Parathyroid adenoma (tissue), 2 donors: Measurements from ENCODE around the gene TCIRG1.

ENCODE experiments used
- H2AFZ ChIP-seq: fragments of 300-600 bp; sonication (generic); one replicate; pipeline ENCODE4 v1.7.0; 2017; ENCODE audit warnings: antibody characterized with exemption, mild to moderate bottlenecking
- H3K27ac ChIP-seq: fragments of 300-600 bp; sonication (generic); one replicate; pipeline ENCODE4 v1.7.0; 2017
- H3K27me3 ChIP-seq: fragments of 300-600 bp; sonication (generic); one replicate; pipeline ENCODE4 v1.7.0; 2017; ENCODE audit warnings: low read length; ENCODE audit not compliant: control insufficient read depth, insufficient read depth
- H3K36me3 ChIP-seq: fragments of 300-600 bp; sonication (generic); one replicate; pipeline ENCODE4 v1.7.0; 2017; ENCODE audit warnings: low read length; ENCODE audit not compliant: control insufficient read depth, insufficient read depth
- H3K4me1 ChIP-seq: fragments of 300-600 bp; sonication (generic); one replicate; pipeline ENCODE4 v1.7.0; 2017; ENCODE audit warnings: control low read depth
- H3K4me2 ChIP-seq: fragments of 300-600 bp; sonication (generic); one replicate; pipeline ENCODE4 v1.7.0; 2017; ENCODE audit warnings: low read length
- H3K4me3 ChIP-seq: fragments of 300-600 bp; sonication (generic); one replicate; pipeline ENCODE4 v1.7.0; 2017; ENCODE audit warnings: low read depth, low read length
- H3K79me2 ChIP-seq: fragments of 300-600 bp; sonication (generic); one replicate; pipeline ENCODE4 v1.7.0; 2017; ENCODE audit warnings: control low read depth
- H3K9ac ChIP-seq: fragments of 300-600 bp; sonication (generic); one replicate; pipeline ENCODE4 v1.7.0; 2017; ENCODE audit warnings: mild to moderate bottlenecking
- H3K9me3 ChIP-seq: fragments of 300-600 bp; sonication (generic); one replicate; pipeline ENCODE4 v1.7.0; 2017; ENCODE audit warnings: low read length; ENCODE audit not compliant: control insufficient read depth
- TF ChIP-seq, protein P1 (sequence below): fragments of 300-600 bp; sonication (generic); IDR thresholded peaks from one replicate; pipeline ENCODE4 v1.7.0; 2017; ENCODE audit warnings: antibody characterized with exemption, mild to moderate bottlenecking
- donor health status: primary hyperparathyroidism.

Gene TCIRG1

DNA sequence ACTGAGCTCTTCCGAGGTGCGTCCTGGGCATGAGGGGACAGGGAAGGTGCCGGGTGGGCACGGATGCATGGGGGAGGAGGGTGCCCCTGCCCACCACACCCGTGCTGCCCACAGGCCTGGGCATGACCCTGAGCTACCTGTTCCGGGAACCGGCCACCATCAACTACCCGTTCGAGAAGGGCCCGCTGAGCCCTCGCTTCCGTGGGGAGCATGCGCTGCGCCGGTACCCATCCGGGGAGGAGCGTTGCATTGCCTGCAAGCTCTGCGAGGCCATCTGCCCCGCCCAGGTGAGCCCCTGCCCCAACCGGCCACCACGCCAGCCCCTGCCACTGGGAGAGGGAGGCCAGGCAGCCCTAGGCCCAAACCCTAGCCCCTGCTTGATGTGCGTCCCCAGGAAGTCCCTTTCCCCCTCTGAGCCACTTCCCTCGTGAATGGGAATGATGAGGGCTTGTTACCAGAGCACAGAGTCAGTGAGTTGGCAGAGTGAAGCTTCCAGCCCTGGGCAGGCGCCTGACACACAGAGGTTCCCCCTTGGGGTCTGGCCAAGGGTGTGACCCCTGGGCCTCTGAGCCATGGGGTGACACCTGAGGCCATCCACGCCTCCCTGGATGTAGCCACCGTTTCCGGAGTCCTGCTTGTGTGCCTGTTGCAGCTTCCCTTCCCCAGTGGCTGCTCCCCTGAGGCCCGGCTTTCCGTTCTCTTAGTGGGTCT is 5.7 kb upstream of the TCIRG1 start:
- TF ChIP-seq, protein P1, sequence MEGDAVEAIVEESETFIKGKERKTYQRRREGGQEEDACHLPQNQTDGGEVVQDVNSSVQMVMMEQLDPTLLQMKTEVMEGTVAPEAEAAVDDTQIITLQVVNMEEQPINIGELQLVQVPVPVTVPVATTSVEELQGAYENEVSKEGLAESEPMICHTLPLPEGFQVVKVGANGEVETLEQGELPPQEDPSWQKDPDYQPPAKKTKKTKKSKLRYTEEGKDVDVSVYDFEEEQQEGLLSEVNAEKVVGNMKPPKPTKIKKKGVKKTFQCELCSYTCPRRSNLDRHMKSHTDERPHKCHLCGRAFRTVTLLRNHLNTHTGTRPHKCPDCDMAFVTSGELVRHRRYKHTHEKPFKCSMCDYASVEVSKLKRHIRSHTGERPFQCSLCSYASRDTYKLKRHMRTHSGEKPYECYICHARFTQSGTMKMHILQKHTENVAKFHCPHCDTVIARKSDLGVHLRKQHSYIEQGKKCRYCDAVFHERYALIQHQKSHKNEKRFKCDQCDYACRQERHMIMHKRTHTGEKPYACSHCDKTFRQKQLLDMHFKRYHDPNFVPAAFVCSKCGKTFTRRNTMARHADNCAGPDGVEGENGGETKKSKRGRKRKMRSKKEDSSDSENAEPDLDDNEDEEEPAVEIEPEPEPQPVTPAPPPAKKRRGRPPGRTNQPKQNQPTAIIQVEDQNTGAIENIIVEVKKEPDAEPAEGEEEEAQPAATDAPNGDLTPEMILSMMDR: no peak
- Histone ChIP-seq H3K27ac (no peak overlapping the region), H3K9ac (no peak overlapping the region), H3K9me3 (no peaks in the 10 kb centered on the region), H3K4me1 (peaks cover 6% of the 10 kb centered on the region), H3K4me3 (no peak overlapping the region), H3K36me3 (no peaks in the 10 kb centered on the region), H2AFZ (no peak overlapping the region), H3K4me2 (no peak overlapping the region), H3K27me3 (no peaks in the 10 kb centered on the region), H3K79me2 (peaks cover 6% of the 10 kb centered on the region)

DNA sequence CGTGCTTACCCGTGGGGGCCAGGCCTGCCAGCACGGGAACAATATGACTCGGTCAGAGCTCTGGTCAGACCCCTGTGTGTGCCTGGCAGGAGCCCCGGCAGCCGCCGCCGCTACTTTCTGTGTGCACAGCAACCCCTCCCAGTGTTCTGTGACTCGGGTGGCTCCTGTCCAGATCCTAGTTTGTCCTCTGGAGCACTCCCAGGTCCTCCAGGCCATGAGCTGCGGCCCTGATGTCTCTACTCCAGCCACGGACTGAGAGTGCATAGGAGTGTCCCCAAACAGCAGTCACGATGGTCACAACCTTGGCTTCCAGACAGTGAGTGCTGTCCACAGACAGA is 5.1 kb upstream of the TCIRG1 start:
- Histone ChIP-seq H3K9ac (no peak overlapping the region), H3K27me3 (no peaks in the 10 kb centered on the region), H3K4me1 (peaks cover 10% of the 10 kb centered on the region), H2AFZ (no peak overlapping the region), H3K27ac (no peak overlapping the region), H3K79me2 (peaks cover 6% of the 10 kb centered on the region), H3K36me3 (no peaks in the 10 kb centered on the region), H3K4me2 (no peak overlapping the region), H3K9me3 (no peaks in the 10 kb centered on the region), H3K4me3 (no peak overlapping the region)
- TF ChIP-seq, protein P1: no peak

DNA sequence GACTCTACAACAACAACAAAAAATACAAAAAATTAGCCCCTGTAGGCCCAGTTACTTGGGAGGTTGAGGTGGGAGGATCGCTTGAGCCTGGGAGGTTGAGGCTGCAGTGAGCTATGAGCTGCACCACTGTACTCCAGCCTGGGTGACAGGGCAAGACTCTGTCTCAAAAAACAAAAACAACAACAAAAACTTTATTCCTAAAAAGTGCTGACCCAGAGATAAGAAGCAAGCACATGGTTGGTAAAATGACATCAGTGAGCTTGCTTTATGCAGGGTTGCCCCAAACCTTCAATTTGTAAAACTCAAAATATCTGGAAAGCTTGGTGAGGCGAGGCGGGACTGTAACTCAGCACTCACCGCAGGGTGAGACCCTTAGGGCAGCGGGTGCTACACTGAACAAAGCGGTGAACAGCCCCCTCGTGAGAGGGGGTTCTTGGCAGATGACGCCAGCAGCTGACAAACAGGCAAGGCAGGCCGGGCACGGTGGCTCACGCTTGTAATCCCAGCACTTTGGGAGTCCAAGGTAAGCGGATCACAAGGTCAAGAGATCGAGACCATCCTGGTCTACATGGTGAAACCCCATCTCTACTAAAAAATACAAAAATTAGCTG is 3.5 kb upstream of the TCIRG1 start:
- Histone ChIP-seq H3K27me3 (no peaks in the 10 kb centered on the region), H3K4me2 (no peak overlapping the region), H3K4me3 (no peak overlapping the region), H2AFZ (no peak overlapping the region), H3K4me1 (peaks cover 10% of the 10 kb centered on the region), H3K27ac (no peak overlapping the region), H3K36me3 (no peaks in the 10 kb centered on the region), H3K79me2 (peaks cover 6% of the 10 kb centered on the region), H3K9me3 (no peaks in the 10 kb centered on the region), H3K9ac (no peak overlapping the region)
- TF ChIP-seq, protein P1: no peak

DNA sequence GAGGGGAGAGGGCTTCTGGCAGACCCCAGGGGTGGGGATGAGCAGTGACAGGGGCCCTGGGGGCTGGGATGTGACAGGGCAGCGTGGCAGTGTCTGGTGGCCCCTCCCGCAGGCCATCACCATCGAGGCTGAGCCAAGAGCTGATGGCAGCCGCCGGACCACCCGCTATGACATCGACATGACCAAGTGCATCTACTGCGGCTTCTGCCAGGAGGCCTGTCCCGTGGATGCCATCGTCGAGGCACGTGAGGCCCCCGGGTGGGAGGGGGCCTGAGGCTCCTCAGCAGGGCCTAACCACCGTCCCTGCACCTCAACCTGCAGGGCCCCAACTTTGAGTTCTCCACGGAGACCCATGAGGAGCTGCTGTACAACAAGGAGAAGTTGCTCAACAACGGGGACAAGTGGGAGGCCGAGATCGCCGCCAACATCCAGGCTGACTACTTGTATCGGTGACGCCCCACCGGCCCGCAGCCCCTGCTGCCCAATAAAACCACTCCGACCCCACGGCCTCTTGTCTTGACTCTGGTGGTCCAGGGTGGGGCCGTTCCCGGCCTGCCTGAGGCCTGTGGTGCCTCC is 2.6 kb upstream of the TCIRG1 start:
- H3K4me3 ChIP-seq: no peak overlapping the region
- no peak overlapping the region for H3K4me2 ChIP-seq
- no peaks in the 10 kb centered on the region for H3K27me3 ChIP-seq
- TF ChIP-seq, protein P1: no peak
- H3K9ac ChIP-seq: no peak overlapping the region
- peaks cover 10% of the 10 kb centered on the region for H3K4me1 ChIP-seq
- no peaks in the 10 kb centered on the region for H3K36me3 ChIP-seq
- no peaks in the 10 kb centered on the region for H3K9me3 ChIP-seq
- peak overlapping the region; percentile 45 for H3K27ac ChIP-seq
- no peak overlapping the region for H2AFZ ChIP-seq
- H3K79me2 ChIP-seq: peaks cover 2% of the 10 kb centered on the region
